ENCODE data around the gene PLAC8L1.

- TF ChIP-seq ZNF274 (IDR thresholded peaks at IDR 0.05; ENCODE audit: low read depth, low read length) = no peak
- no peak for TF ChIP-seq SUZ12 (IDR thresholded peaks at IDR 0.05; ENCODE audit: extremely low read depth, insufficient read depth, insufficient read length)
- no peak for TF ChIP-seq YY1 (IDR thresholded peaks at IDR 0.05; ENCODE audit: insufficient read depth, insufficient read length)
These were observed 66.0 kb downstream of the PLAC8L1 start for GRCh38 chr5:146039420-146039819.
